Endothelial cell (in vitro differentiated cells): Measurements from ENCODE around the gene ZNF345. TPM values are rescaled to one million over a fixed set of nuclear protein-coding genes. Genes with fewer than 3 reads are reported as not detected.

ENCODE experiments used
- DNase-seq: peaks from one replicate; pipeline ENCODE4 v3.0.0; 2021; ENCODE audit warnings: low spot score
- H3K27ac Mint-ChIP-seq: one replicate; pipeline ENCODE4 v1.8.0; 2021; ENCODE audit warnings: mixed read lengths, inconsistent platforms; ENCODE audit not compliant: unreplicated experiment
- H3K27me3 Mint-ChIP-seq: one replicate; pipeline ENCODE4 v1.8.0; 2021; ENCODE audit warnings: mild to moderate bottlenecking, moderate library complexity, mixed read lengths, inconsistent platforms; ENCODE audit not compliant: unreplicated experiment
- H3K36me3 Mint-ChIP-seq: one replicate; pipeline ENCODE4 v1.8.0; 2021; ENCODE audit warnings: mild to moderate bottlenecking, low read depth, mixed read lengths, inconsistent platforms; ENCODE audit not compliant: unreplicated experiment
- H3K4me1 Mint-ChIP-seq: one replicate; pipeline ENCODE4 v1.8.0; 2021; ENCODE audit warnings: mild to moderate bottlenecking, mixed read lengths, inconsistent platforms; ENCODE audit not compliant: unreplicated experiment
- H3K4me3 Mint-ChIP-seq: one replicate; pipeline ENCODE4 v1.8.0; 2021; ENCODE audit warnings: mild to moderate bottlenecking, mixed read lengths, inconsistent platforms; ENCODE audit not compliant: unreplicated experiment
- H3K9me3 Mint-ChIP-seq: one replicate; pipeline ENCODE4 v1.8.0; 2021; ENCODE audit warnings: mixed read lengths, inconsistent platforms; ENCODE audit not compliant: unreplicated experiment
- total RNA-seq: library from RNA; stranded (reverse); fragmentation: NEBNext Ultra II Directional; extraction: Animal tissue kit (Norgen Biotek cat#: 25700); gene quantifications from one replicate; pipeline ENCODE4 v1.2.1, GENCODE V29; 2021; ENCODE audit not compliant: unreplicated experiment
- TF ChIP-seq, protein P1 (sequence below): fragments of 200-600 bp; sonication (generic); IDR thresholded peaks from one replicate; pipeline ENCODE4 v1.5.0; 2021; ENCODE audit warnings: antibody characterized with exemption; ENCODE audit not compliant: unreplicated experiment

The ZNF345 gene
- total RNA-seq, 1 donor from 2014 or later, result 9.6 TPM

DNA sequence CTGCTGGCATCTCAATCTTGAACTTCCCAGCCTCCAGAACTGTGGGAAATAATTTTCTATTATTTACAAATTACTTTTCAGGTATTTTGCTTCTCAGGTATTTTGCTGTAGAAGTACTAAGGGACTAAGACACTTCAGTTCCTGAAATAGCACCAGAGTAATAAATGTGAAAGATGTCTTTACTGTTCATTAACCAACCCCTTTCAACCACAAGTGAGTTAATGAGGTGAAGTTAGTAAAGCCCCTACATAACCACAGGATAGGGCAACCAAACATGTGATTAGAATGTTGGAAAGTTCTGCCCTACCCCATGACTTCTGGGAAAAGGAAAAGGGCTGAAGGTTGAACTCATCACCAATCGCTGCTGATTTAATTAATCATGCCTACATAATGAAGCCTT lies 2.7 kb upstream of the ZNF345 start:
- H3K4me1 Mint-ChIP-seq, result peaks cover 6% of the 10 kb centered on the region
- H3K27ac Mint-ChIP-seq, result no peak overlapping the region
- no peaks in the 10 kb centered on the region for H3K9me3 Mint-ChIP-seq
- no peaks in the 10 kb centered on the region for H3K27me3 Mint-ChIP-seq
- TF ChIP-seq, protein P1, sequence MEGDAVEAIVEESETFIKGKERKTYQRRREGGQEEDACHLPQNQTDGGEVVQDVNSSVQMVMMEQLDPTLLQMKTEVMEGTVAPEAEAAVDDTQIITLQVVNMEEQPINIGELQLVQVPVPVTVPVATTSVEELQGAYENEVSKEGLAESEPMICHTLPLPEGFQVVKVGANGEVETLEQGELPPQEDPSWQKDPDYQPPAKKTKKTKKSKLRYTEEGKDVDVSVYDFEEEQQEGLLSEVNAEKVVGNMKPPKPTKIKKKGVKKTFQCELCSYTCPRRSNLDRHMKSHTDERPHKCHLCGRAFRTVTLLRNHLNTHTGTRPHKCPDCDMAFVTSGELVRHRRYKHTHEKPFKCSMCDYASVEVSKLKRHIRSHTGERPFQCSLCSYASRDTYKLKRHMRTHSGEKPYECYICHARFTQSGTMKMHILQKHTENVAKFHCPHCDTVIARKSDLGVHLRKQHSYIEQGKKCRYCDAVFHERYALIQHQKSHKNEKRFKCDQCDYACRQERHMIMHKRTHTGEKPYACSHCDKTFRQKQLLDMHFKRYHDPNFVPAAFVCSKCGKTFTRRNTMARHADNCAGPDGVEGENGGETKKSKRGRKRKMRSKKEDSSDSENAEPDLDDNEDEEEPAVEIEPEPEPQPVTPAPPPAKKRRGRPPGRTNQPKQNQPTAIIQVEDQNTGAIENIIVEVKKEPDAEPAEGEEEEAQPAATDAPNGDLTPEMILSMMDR, result no peak
- H3K36me3 Mint-ChIP-seq, result peaks cover 39% of the 10 kb centered on the region
- H3K4me3 Mint-ChIP-seq, result peak overlapping the region; percentile 49
- DNase-seq, result no peak

DNA sequence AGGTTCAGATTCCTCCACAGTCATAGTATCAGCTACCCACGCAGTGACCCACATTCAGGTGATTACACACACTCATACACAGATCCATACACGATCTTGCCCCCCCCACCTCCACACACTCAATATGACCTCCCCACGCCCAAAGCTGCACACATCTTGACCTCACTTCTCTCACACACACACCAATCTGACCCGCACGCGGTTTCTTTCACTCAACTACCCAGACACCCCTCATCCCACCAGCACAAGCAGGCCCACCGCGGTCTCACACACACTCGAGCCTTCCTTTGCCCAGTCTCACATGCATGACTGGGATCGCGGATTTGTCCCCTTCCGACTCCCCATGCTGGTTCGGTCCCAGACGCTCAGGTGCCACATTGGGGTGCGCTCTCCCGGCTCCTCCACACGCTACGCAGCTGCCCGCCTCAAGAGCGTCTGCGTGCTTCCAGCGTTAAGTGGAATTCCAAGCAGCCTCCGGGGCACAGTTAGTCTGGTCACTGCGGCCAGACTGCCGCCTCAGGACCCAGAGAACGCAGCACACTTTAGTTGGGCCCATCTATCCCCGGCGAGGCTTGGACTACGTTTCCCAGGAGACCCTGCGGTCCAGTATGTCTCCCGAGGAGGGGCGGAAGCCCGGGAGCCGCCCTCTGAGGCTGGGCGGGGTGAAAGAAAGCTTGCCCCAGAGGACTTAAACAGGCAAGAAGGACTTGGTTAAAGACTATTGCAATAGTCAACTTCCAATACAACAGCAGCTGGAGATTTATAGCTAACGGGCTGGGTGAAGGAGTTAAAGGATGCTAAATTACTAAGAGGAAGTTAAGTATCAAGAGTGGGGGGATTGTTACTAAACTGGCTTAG lies 746 bp upstream of the ZNF345 start:
- peak; percentile 85 for DNase-seq
- peaks cover 10% of the 10 kb centered on the region for H3K9me3 Mint-ChIP-seq
- H3K36me3 Mint-ChIP-seq, result peaks cover 42% of the 10 kb centered on the region
- peaks cover 6% of the 10 kb centered on the region for H3K4me1 Mint-ChIP-seq
- H3K27ac Mint-ChIP-seq, result no peak overlapping the region
- TF ChIP-seq, protein P1, result no peak
- no peak overlapping the region for H3K4me3 Mint-ChIP-seq
- H3K27me3 Mint-ChIP-seq, result no peaks in the 10 kb centered on the region

DNA sequence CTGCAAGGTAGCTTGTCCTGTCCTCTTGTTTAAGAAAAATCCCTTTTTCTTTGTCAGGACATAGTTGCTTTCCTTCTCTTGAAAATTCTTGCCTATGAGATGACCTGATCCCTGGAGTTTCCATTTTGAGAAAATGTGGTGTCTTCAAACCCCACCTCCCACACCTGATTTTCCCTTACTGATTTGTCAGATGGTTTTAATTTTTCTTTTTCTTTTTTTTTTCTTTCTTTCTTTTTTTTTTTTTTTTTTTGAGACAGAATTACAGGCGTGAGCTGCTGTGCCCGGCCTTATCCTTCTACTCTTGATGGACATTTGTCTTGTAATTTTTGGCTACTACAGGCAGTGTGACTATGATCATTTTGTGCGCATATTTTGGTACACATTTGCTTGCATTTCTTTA lies 1.2 kb downstream of the ZNF345 start:
- H3K4me1 Mint-ChIP-seq, result peaks cover 4% of the 10 kb centered on the region
- peaks cover 16% of the 10 kb centered on the region for H3K9me3 Mint-ChIP-seq
- H3K27me3 Mint-ChIP-seq, result no peaks in the 10 kb centered on the region
- TF ChIP-seq, protein P1, result no peak
- no peak for DNase-seq
- H3K4me3 Mint-ChIP-seq, result no peak overlapping the region
- H3K27ac Mint-ChIP-seq, result peak overlapping the region; percentile 37
- peaks cover 41% of the 10 kb centered on the region for H3K36me3 Mint-ChIP-seq

DNA sequence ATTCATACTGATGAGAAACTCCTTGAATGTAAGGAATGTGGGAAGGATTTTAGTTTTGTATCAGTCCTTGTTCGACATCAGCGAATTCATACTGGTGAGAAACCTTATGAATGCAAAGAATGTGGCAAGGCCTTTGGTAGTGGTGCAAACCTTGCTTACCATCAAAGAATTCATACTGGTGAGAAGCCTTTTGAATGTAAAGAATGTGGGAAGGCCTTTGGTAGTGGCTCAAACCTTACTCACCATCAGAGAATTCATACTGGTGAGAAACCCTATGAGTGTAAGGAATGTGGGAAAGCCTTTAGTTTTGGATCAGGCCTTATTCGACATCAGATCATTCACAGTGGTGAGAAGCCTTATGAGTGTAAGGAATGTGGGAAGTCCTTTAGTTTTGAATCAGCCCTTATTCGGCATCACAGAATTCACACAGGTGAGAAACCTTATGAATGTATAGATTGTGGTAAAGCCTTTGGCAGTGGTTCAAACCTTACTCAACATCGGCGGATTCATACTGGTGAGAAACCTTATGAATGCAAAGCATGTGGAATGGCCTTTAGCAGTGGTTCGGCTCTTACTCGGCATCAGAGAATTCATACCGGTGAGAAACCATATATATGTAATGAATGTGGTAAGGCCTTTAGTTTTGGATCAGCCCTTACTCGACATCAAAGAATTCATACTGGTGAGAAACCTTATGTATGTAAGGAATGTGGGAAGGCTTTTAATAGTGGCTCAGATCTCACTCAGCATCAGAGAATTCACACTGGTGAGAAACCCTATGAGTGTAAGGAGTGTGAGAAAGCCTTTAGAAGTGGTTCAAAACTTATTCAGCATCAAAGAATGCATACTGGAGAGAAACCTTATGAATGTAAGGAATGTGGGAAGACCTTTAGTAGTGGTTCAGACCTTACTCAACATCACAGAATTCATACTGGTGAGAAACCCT lies 26.6 kb downstream of the ZNF345 start:
- peak overlapping the region; percentile 76 for H3K4me3 Mint-ChIP-seq
- no peaks in the 10 kb centered on the region for H3K27me3 Mint-ChIP-seq
- H3K9me3 Mint-ChIP-seq, result peaks cover 58% of the 10 kb centered on the region
- no peak for DNase-seq
- peaks cover 63% of the 10 kb centered on the region for H3K36me3 Mint-ChIP-seq
- H3K27ac Mint-ChIP-seq, result no peak overlapping the region
- H3K4me1 Mint-ChIP-seq, result no peaks in the 10 kb centered on the region
- TF ChIP-seq, protein P1, result no peak
